ENCODE results near the gene DNHD1. TPM values are rescaled to one million over a fixed set of nuclear protein-coding genes. Genes with fewer than 3 reads are reported as not detected.

DNHD1 gene
- total RNA-seq, 1 experiment from 2014 or later: 11.5 TPM

GRCh38 chr11:6588018-6588417 is 90.9 kb downstream of the DNHD1 start (continued):
- no peak for TF ChIP-seq FOXK1 (CRISPR knock-in tag; IDR thresholded peaks at IDR 0.05)
- TF ChIP-seq ERG (CRISPR knock-in tag; IDR thresholded peaks at IDR 0.05): no peak
- TF ChIP-seq MYBL2 (CRISPR knock-in tag; IDR thresholded peaks at IDR 0.05): no peak
- TF ChIP-seq ATF3 (CRISPR knock-in tag; conservative IDR thresholded peaks at IDR 0.05): no peak
- no peak for TF ChIP-seq TEAD4 (CRISPR knock-in tag; IDR thresholded peaks at IDR 0.05)

- ChIA-PET CTCF (interaction anchor here (0.8 to 2.5 kb wide), 8 partner anchors 9 to 215 kb away, joined by 3 to 10 read pairs (median 4); partner anchors contain the start of gene TAF10), POLR2A (no interaction called here)
- Mint-ChIP-seq H3K4me3 (no peak overlapping the region), H3K9me3 (no peaks in the 10 kb centered on the region), H3K36me3 (peaks cover 13% of the 10 kb centered on the region), H3K27me3 (ENCODE audit: low read depth) (no peaks in the 10 kb centered on the region), H3K4me1 (peaks cover 6% of the 10 kb centered on the region; the same call in 1 of the 2 replicates), H3K27ac (no peak overlapping the region; the same call in 1 of the 2 replicates)
- no peak for ATAC-seq
- no peak for DNase-seq (ENCODE audit: low spot score)
- TF ChIP-seq NFE2L1 (CRISPR knock-in tag; IDR thresholded peaks at IDR 0.05) (no peak), ESRRA (CRISPR knock-in tag; IDR thresholded peaks at IDR 0.05; ENCODE audit: borderline replicate concordance) (no peak), TEAD4 (CRISPR knock-in tag; IDR thresholded peaks at IDR 0.05) (no peak), ATF3 (CRISPR knock-in tag; conservative IDR thresholded peaks at IDR 0.05) (no peak), ARID4B (CRISPR knock-in tag; IDR thresholded peaks at IDR 0.05; ENCODE audit: borderline replicate concordance) (no peak), ZNF416 (CRISPR knock-in tag; IDR thresholded peaks at IDR 0.05) (no peak), EMX1 (CRISPR knock-in tag; IDR thresholded peaks at IDR 0.05) (no peak), IRF2 (CRISPR knock-in tag; IDR thresholded peaks at IDR 0.05; ENCODE audit: borderline replicate concordance, low read depth) (no peak)
- TF ChIP-seq, protein P1, sequence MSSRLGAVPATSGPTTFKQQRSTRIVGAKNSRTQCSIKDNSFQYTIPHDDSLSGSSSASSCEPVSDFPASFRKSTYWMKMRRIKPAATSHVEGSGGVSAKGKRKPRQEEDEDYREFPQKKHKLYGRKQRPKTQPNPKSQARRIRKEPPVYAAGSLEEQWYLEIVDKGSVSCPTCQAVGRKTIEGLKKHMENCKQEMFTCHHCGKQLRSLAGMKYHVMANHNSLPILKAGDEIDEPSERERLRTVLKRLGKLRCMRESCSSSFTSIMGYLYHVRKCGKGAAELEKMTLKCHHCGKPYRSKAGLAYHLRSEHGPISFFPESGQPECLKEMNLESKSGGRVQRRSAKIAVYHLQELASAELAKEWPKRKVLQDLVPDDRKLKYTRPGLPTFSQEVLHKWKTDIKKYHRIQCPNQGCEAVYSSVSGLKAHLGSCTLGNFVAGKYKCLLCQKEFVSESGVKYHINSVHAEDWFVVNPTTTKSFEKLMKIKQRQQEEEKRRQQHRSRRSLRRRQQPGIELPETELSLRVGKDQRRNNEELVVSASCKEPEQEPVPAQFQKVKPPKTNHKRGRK (CRISPR knock-in tag; IDR thresholded peaks at IDR 0.05; ENCODE audit: borderline replicate concordance): no peak
- TF ChIP-seq, protein P2, sequence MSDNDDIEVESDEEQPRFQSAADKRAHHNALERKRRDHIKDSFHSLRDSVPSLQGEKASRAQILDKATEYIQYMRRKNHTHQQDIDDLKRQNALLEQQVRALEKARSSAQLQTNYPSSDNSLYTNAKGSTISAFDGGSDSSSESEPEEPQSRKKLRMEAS (CRISPR knock-in tag; IDR thresholded peaks at IDR 0.05): no peak
- TF ChIP-seq, protein P3, sequence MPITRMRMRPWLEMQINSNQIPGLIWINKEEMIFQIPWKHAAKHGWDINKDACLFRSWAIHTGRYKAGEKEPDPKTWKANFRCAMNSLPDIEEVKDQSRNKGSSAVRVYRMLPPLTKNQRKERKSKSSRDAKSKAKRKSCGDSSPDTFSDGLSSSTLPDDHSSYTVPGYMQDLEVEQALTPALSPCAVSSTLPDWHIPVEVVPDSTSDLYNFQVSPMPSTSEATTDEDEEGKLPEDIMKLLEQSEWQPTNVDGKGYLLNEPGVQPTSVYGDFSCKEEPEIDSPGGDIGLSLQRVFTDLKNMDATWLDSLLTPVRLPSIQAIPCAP (CRISPR knock-in tag; IDR thresholded peaks at IDR 0.05): no peak
Measured at GRCh38 chr11:6594142-6594768, 97.2 kb downstream of the DNHD1 start.
